Skeletal muscle satellite cell (primary cell): ENCODE data around the gene IL20RB.

ENCODE experiments used
- H3K27me3 ChIP-seq: 2 replicates; pipeline ENCODE4 v1.7.0; 2013; ENCODE audit warnings: low read length; ENCODE audit not compliant: control insufficient read depth, insufficient read depth
- H3K36me3 ChIP-seq: 2 replicates; pipeline ENCODE4 v1.7.0; 2013; ENCODE audit warnings: mild to moderate bottlenecking, control low read depth, low read length; ENCODE audit not compliant: insufficient read depth
- H3K4me1 ChIP-seq: 2 replicates; pipeline ENCODE4 v1.7.0; 2013; ENCODE audit warnings: low read length; ENCODE audit not compliant: control insufficient read depth, insufficient read depth
- H3K4me2 ChIP-seq: 2 replicates; pipeline ENCODE4 v1.7.0; 2013; ENCODE audit warnings: mild to moderate bottlenecking, low read length
- H3K4me3 ChIP-seq: 2 replicates; pipeline ENCODE4 v1.7.0; 2013; ENCODE audit warnings: low read length
- H3K9ac ChIP-seq: 2 replicates; pipeline ENCODE4 v1.7.0; 2013; ENCODE audit warnings: mild to moderate bottlenecking, low read depth, low read length, moderate library complexity
- H3K9me3 ChIP-seq: replicated peaks from 2 replicates; pipeline ENCODE4 v1.7.0; 2013; ENCODE audit warnings: mild to moderate bottlenecking, control low read depth, low read length

Gene IL20RB

GRCh38 chr3:137047240-137047639, 89.5 kb downstream of the IL20RB start:
- Histone ChIP-seq H3K36me3 (no peaks in the 10 kb centered on the region), H3K9me3 (no peaks in the 10 kb centered on the region), H3K4me1 (no peaks in the 10 kb centered on the region), H3K9ac (no peak overlapping the region), H3K4me3 (no peak overlapping the region), H3K27me3 (peaks cover 9% of the 10 kb centered on the region), H3K4me2 (no peak overlapping the region)

GRCh38 chr3:137050281-137050680, 92.5 kb downstream of the IL20RB start:
- Histone ChIP-seq H3K4me1 (no peaks in the 10 kb centered on the region), H3K4me3 (no peak overlapping the region), H3K9ac (no peak overlapping the region), H3K27me3 (no peaks in the 10 kb centered on the region), H3K4me2 (no peak overlapping the region), H3K36me3 (no peaks in the 10 kb centered on the region), H3K9me3 (no peaks in the 10 kb centered on the region)

GRCh38 chr3:137052298-137052697, 94.5 kb downstream of the IL20RB start:
- Histone ChIP-seq H3K27me3 (peaks cover 4% of the 10 kb centered on the region), H3K36me3 (no peaks in the 10 kb centered on the region), H3K4me3 (no peak overlapping the region), H3K9me3 (no peaks in the 10 kb centered on the region), H3K4me2 (no peak overlapping the region), H3K9ac (no peak overlapping the region), H3K4me1 (no peaks in the 10 kb centered on the region)
